ENCODE measurements around the gene ADAMTS17.

- no peak for TF ChIP-seq CTCF (conservative IDR thresholded peaks at IDR 0.05; ENCODE audit: low read length)
- TF ChIP-seq EZH2phosphoT487 (IDR thresholded peaks at IDR 0.05; ENCODE audit: borderline replicate concordance), result no peak
Observed at GRCh38 chr15:100333236-100333635, 8.5 kb downstream of the ADAMTS17 start.
